Measurements from ENCODE around the gene LRCH1.

LRCH1 gene

DNA sequence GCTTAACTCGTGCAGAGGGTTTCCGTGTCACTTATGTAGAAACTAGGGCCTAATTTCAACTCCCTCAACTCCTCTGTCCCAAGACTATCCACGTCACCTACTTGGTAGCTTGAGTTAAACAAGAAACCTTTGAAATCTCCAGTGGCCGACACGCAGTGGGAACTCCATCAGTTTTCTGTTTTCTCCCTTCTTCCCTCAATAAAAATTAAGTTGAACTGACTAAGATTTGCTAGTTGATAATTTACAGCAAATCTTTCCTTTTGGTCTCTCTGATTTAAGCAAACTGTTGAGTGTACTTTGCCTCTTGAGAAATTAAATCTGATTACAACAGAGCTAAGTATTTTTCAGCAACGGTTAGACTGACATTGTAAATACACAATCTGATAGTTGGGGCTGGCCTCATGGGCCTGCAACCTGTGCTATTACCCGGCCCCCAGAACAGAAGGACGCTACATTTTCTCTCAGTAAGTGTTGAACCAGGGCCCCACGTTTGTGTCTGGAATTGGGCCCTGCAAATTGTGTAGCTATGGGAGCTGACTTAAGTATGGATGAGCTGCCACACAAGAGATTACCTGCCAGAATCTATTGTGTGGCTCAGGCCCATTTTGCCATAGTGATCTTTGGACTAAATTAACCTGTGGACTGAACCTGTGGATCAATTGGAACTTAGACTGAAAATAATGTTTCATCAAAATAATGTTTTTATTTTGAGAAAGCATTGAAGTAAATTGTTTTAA, 244.7 kb downstream of the LRCH1 start:
- no peaks in the 10 kb centered on the region for H3K9me3 ChIP-seq (ENCODE audit: control extremely low read depth in 1 of 5, control insufficient read depth in 4 of 5, insufficient read depth in 2 of 5, low read depth in 1 of 5, low read length in 4 of 5)
- H3K4me3 ChIP-seq (ENCODE audit: control insufficient read depth in 1 of 7, extremely low read depth in 1 of 7, insufficient read depth in 4 of 7, low read depth in 2 of 7, low read length in 6 of 7), result peak overlapping the region in 6 of 7 experiments; percentile 77 to 98 (median 90)
- DNase-seq, result no peak
- H3K27me3 ChIP-seq (replicated peaks in 2 of 5; ENCODE audit: control insufficient read depth in 4 of 5, insufficient read depth in 5 of 5, low read length in 4 of 5), result no peaks in the 10 kb centered on the region
- WGBS (ENCODE audit: insufficient coverage), result 71% methylated on average over 7 of the region's 9 CpGs
- POLR2A ChIA-PET, result no interaction called here
- peaks cover 9 to 26% (median 18%) of the 10 kb centered on the region in 4 experiments for H3K4me1 ChIP-seq (ENCODE audit: control extremely low read depth in 1 of 4, control insufficient read depth in 4 of 4, insufficient read depth in 4 of 4, low read length in 3 of 4)
- H3K36me3 ChIP-seq (ENCODE audit: control insufficient read depth in 4 of 4, insufficient read depth in 4 of 4, low read length in 3 of 4), result peaks cover 0 to 5% (median 0%) of the 10 kb centered on the region in 4 experiments
- peak overlapping the region in 1 of 2 experiments; percentile 55 for H3K27ac ChIP-seq (ENCODE audit: insufficient read depth in 1 of 2, low read depth in 1 of 2, low read length in 2 of 2, poor library complexity in 1 of 2, severe bottlenecking in 2 of 2)
- CTCF ChIA-PET, result no interaction called here

DNA sequence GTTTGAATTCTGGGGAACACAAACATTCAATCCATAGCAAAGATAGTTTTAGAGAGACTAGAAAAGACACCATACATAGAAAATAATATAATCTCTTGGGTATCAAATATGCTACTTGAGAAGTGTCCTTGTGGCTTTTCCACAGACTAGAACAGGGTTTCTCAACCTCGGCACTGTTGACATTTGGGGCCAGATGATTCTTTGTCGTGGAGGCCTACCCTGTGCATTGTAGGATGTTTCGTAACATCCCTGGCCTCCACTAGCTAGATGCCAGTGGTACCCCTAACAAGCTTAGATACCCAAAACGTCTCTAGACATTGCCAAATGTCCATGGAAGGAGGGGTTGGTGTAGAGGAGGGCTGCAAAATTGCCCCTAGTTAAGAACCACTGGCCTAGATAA, 246.2 kb downstream of the LRCH1 start:
- WGBS (ENCODE audit: insufficient coverage), result 89% methylated on average over 1 of the region's 4 CpGs
- Histone ChIP-seq H3K36me3 (ENCODE audit: control insufficient read depth in 4 of 4, insufficient read depth in 4 of 4, low read length in 3 of 4) (peaks cover 0 to 5% (median 0%) of the 10 kb centered on the region in 4 experiments), H3K9me3 (ENCODE audit: control extremely low read depth in 1 of 5, control insufficient read depth in 4 of 5, insufficient read depth in 2 of 5, low read depth in 1 of 5, low read length in 4 of 5) (no peaks in the 10 kb centered on the region), H3K4me1 (ENCODE audit: control extremely low read depth in 1 of 4, control insufficient read depth in 4 of 4, insufficient read depth in 4 of 4, low read length in 3 of 4) (peaks cover 6 to 26% (median 17%) of the 10 kb centered on the region in 4 experiments), H3K4me3 (ENCODE audit: control insufficient read depth in 1 of 7, extremely low read depth in 1 of 7, insufficient read depth in 4 of 7, low read depth in 2 of 7, low read length in 6 of 7) (no peak overlapping the region), H3K27me3 (replicated peaks in 2 of 5; ENCODE audit: control insufficient read depth in 4 of 5, insufficient read depth in 5 of 5, low read length in 4 of 5) (no peaks in the 10 kb centered on the region), H3K27ac (ENCODE audit: insufficient read depth in 1 of 2, low read depth in 1 of 2, low read length in 2 of 2, poor library complexity in 1 of 2, severe bottlenecking in 2 of 2) (no peak overlapping the region)
- POLR2A ChIA-PET, result no interaction called here
- no peak for DNase-seq
- CTCF ChIA-PET, result no interaction called here

DNA sequence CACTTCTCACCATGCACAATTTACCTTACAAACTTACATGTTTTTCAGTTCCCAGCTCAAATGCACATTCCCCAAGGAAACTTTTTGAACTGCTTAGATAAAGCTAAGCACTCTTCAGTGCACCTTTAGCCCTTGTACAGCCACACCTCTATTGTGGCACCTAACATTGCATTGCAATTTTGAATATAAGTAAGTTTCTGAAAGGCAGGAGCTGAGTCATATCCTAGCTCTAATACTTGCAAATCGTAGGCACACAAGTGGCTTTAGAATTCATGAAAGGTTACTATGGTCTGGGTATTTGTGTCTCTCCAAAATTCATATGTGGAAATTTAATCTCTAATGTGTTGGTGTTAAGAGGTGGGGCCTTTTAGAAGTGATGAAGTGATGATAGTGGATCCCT, 248.9 kb downstream of the LRCH1 start:
- WGBS (ENCODE audit: insufficient coverage), result 63% methylated on average over 1 of the region's 1 CpG
- CTCF ChIA-PET, result interaction anchor here (1.1 to 2.0 kb wide), 3 partner anchors 10 to 91 kb away, joined by 3 to 6 read pairs (median 4); no protein-coding TSS in a partner anchor
- no peak for DNase-seq

More for the DNA sequence above, 248.9 kb downstream of the LRCH1 start:
- peaks cover 0 to 2% (median 0%) of the 10 kb centered on the region in 5 experiments for H3K9me3 ChIP-seq (ENCODE audit: control extremely low read depth in 1 of 5, control insufficient read depth in 4 of 5, insufficient read depth in 2 of 5, low read depth in 1 of 5, low read length in 4 of 5)
- no peaks in the 10 kb centered on the region for H3K36me3 ChIP-seq (ENCODE audit: control insufficient read depth in 4 of 4, insufficient read depth in 4 of 4, low read length in 3 of 4)
- H3K27ac ChIP-seq (ENCODE audit: insufficient read depth in 1 of 2, low read depth in 1 of 2, low read length in 2 of 2, poor library complexity in 1 of 2, severe bottlenecking in 2 of 2), result no peak overlapping the region
- no peaks in the 10 kb centered on the region for H3K27me3 ChIP-seq (replicated peaks in 2 of 5; ENCODE audit: control insufficient read depth in 4 of 5, insufficient read depth in 5 of 5, low read length in 4 of 5)
- peaks cover 0 to 9% (median 3%) of the 10 kb centered on the region in 4 experiments for H3K4me1 ChIP-seq (ENCODE audit: control extremely low read depth in 1 of 4, control insufficient read depth in 4 of 4, insufficient read depth in 4 of 4, low read length in 3 of 4)
- POLR2A ChIA-PET, result no interaction called here
- H3K4me3 ChIP-seq (ENCODE audit: control insufficient read depth in 1 of 7, extremely low read depth in 1 of 7, insufficient read depth in 4 of 7, low read depth in 2 of 7, low read length in 6 of 7), result no peak overlapping the region

Measured in common myeloid progenitor, CD34-positive (primary cell).